Left hindlimb (tissue), 1 donor: ENCODE measurements around the gene TRIM33.
A peak's percentile ranks its signal among the peaks of the same experiment; 100 is the strongest.
"Not testable (repeated sequence)": the region's sequence is repeated elsewhere in the genome, so short reads cannot be mapped to it uniquely, and the experiment has no call there.

Source experiments
- DNase-seq: peaks from one replicate; pipeline ENCODE4 v3.0.0-alpha.2; 2018

The TRIM33 gene

DNA sequence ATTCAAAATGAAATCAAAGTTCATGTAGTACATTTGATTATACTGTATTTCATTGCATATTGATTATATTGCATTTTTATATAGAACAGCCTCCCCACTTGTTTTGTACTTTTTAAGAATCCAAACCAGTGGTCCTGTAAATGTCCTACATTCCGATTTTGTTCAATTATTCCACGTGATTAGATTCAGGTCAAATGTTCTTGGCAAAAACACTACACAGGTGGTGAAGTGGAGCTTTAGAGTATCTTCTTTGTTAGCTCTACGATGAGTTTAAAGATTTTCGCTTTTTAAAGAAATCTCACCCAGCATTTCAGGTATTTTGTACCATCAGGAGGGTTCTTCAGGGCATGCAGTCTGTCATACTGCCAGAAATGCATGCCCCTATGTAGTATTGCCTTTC, 120.6 kb downstream of the TRIM33 start:
- DNase-seq = no peak

DNA sequence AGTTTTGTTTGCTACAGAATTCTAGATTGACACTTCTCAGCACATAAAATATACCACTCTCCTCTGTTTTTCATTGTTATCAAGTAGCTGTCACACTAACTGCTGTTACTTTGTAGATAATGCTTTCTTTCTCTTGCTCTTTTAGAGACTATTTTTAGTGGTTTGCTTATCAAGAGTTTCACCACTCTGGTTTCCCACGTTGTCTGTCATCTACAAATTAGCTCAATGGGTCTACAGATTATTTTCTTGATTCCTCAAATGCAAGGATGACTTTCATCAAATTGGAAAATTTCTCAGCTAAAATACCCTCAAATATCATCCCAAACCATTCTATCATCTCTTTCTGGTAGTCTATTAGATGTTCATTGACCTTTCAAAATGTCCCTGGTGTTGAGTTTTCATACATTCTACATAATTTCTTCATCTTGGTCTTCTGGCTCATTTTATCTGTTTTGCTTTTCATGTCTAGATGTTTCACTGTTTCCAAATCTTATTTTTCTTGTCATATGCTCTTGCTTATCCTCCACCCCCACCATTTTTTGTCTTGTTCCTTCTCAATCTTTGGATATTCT, 122.5 kb downstream of the TRIM33 start:
- DNase-seq = no peak

DNA sequence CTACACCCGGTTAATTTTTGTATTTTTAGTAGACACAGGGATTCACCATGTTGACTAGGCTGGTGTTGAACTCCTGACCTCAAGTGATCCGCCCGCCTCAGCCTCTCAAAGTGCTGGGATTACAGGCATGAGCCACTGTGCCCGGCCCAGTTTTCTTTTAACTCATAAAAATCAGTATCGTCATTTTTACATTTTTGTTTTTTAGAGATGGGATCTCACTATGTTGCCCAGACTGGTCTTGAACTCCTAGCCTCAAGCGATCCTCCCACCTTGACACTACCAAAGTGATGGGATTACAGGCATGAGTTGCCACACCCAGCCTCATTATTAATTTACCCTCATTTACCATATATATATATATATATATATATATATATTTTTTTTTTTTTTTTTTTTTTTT, 123.4 kb downstream of the TRIM33 start:
- DNase-seq = not testable (repeated sequence)

DNA sequence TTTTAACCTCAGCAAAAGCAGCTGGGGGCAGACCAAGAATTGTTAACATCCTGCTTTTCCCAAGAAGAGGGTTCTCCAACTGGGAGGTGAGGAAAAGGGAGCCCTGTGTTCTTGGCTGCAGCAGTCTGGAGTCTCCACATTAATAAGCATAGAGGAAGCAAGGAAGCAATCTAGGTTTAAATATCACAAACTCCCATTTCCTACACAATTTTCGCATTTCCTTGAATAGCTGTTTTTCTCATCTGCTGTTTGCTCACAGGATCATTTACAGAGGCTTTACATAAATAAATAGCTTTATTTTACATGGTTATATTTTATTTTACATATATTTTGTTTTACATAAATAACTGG, 124.0 kb downstream of the TRIM33 start:
- no peak for DNase-seq

DNA sequence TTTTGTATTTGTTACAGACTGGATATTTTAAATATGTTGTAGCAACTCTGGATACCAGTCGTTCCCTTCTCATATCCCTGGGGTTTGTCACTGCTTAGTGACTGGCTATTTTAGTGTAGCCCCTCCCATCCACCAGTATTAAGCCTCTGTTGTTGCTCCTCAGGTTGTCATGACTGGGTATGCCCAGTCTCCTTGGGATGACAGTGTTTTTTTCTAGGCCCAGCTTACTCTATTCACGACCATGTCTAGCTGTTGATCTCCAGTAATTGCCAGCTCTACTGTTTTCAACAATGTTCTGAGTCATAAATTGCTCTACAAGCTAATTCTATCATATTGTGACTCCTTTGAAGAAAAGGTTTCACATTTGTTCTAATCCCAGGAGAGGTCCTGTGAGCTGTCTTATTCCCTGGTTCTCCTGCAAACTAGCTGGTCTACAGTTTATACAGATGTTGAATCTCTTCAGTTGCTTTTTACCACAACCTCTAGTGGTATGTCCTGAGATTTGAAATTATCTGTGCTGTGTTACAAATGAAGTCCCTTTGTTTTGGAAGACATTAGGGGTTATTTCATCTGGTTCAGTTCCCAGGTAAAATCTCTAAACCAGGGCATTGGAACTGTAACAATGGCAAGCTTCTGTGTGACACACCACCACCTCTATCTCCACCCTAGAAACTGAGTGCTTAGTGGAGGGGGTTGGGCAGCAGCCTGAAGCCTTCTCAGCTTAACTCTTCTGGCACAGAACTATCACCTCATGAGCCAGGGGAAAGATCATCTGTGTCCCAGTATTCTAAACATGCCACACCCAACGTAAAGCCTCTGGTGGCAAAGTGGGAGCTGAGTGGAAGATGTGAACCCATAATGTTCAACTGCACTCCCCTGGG, 124.6 kb downstream of the TRIM33 start:
- no peak for DNase-seq

DNA sequence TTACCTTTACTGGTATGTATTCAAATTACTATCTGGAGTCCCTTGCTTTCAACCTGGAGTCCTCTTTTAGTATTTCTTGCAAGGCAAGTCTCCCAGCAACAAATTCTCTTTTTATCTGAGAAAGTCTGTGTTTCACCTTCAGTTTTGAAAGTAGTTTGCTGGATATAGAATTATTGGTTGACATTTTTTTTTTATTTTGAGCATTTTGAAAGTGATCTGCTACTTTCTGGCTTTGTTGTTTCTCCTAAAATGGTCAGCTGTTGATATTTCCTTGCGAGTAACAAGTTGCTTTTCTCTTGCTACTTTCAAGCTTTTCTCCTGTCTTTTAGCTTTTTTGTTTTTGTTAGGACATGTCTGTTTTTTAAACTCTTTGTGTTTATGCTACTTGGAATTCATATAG, 126.1 kb downstream of the TRIM33 start:
- DNase-seq = no peak

DNA sequence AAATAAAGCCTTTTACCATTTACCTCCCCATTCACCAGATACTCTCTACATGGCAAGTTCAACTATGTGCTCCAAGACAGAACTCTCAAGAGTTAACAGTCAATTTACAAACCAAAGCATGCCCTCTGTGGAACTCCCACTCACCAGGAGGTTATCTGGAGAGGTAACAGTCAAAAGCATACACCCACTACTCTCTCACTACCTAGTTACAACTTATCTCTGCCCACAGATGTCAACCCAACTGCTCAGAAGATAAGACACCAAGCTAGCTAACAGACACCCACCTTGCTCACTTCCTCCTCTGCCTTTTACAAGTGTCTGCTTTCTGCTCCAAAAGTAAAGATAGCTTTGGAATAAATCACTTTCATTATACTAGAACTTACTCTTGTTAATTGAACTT, 131.0 kb downstream of the TRIM33 start:
- no peak for DNase-seq

DNA sequence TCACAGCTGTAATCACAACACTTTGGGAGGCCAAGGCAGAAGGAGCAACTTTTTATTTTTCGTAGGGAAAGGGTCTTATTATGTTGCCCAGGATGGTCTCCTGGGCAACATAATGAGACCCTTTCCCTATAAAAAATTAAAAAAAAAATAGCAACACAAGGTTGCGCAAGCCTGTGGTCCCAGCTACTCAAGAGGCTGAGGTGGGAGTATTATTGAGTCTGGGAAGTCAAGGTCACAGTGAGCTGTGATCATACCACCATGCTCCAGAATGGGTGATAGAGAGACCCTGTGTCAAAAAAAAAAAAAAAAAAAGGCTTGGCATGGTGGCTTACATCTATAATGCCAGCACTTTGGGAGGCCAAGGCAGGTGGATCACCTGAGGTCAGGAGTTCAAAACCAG, 131.6 kb downstream of the TRIM33 start:
- no peak for DNase-seq

DNA sequence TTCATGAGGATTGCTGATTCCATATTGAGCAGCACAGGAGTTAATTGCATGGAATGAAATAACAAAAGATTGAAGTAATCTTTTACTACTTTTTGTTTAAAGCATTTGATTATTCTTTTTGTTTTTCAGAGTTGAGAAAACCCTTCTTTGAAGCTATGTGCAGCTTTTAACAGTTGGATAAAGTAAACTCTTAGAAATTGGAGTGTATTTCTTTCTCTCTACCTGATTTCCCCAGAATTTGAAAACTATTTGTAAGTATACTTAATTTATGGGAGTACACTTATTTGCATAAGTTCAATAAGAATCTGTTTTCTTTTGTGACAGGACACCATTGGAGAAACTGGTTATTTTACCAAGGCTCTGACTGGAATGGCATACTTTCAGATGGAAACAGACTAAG, 133.6 kb downstream of the TRIM33 start:
- DNase-seq = no peak

DNA sequence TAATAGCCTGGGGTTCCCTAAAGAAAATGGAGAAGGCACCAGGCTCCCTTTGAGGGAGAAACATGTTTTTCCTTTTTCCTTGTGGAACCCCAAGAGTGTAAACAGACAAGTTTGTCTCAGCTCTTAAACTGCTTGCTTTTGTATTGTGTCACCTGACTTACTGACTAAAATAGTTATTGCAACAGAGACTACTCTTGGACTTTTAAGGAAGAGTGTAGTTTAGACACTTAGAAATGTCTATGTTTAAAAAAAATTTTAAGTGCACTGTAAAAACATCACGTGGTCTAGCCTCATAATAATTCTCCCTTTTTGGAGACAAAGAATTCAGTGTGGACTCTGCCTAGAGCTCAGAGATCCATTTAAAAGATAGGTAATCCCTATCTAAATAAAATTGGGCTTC, 141.1 kb downstream of the TRIM33 start:
- DNase-seq = no peak

DNA sequence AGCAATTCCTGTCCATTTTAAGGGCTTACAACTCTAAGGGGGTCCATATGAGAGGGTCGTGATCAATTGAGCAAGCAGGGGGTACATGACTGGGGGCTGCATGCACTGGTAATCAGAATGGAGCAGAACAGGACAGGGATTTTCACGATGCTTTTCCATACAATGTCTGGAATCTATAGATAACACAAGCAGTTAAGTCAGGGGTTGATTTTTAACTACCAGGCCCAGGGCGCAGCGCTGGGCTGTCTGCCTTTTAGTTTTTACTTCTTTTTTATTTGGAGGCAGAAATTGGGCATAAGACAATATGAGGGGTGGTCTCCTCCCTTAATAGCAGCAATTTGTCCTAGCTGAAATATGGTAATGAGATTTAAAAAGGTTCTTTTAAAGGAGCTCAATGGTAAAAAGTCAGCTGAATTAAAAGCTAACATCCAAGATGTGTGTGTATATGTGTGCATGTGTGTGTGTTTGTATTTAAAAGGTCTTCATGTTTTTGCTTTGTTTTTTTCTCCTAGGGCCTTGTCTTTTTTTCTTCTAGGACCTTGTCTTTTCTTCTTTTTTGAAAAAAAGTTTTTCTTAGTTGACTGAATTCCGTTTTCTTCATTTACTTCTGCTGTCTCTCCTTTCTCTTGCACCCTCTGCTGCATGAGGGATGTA, 141.6 kb downstream of the TRIM33 start:
- not testable (repeated sequence) for DNase-seq

DNA sequence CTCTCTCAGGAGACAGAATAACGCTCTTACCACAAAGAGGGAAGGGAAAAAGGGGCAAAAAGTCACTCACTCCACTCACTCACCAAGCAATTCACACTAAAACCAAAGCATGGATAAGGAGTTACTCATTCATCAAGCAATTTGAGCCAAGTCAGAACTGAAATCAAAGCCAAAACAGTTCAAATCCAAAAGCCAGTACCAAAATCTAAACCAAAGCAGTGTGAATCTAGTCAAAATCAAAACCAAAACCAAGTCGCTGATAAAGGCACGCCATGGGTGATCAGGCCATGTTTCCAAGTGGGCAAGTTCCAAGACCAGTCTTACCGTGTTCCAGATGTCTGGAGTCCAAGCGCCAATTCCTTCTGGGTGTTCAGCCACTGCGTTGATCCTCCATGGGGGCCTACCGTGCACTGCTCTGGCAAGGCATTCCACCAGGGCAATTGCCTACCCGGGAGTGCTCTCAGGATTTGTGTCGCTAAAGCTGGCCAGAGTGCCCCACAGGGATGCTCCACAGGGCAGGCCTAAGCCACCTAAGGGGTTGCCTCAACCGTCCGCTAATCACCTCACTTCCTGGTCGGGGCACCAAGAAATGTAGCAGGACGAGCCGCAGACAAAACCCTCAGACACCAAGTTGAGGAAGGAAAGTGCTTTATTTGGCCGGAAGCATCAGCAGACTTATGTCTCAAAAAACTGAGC, 142.3 kb downstream of the TRIM33 start:
- no peak for DNase-seq

DNA sequence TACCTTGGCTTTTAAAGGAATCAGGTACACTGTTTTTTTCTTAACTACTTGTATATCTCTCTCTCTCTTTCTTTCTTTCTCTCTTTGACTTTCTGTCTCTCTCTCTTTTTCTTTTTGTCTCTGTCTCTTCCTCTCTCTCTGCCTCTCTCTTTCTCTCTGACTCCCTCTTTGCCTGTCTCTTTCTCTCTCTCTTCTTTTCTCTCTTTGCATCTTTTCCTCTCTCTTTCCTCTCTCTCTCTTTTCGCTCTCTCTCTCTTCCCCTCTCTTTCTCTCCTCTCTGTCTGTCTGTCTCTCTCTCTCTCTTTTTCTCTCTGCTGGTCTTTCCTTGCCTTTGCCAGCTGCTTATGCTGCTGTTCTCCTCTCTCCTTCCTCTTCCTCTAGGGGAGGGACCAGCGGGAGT, 143.2 kb downstream of the TRIM33 start:
- no peak for DNase-seq

DNA sequence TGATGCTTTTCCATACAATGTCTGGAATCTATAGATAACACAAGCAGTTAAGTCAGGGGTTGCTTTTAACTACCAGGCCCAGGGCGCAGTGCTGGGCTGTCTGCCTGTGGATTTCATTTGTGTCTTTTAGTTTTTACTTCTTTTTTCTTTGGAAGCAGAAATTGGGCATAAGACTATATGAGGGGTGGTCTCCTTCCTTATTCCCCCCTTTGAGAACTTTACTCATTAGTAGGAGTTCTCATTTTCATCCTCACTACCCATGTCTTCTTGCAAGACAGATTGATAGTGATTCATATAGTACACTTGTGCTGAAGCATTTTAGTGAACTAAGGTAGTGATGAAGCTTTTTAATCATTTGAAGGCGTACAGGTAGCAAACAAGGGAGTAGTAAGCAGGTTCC, 147.8 kb downstream of the TRIM33 start:
- DNase-seq = not testable (repeated sequence)

DNA sequence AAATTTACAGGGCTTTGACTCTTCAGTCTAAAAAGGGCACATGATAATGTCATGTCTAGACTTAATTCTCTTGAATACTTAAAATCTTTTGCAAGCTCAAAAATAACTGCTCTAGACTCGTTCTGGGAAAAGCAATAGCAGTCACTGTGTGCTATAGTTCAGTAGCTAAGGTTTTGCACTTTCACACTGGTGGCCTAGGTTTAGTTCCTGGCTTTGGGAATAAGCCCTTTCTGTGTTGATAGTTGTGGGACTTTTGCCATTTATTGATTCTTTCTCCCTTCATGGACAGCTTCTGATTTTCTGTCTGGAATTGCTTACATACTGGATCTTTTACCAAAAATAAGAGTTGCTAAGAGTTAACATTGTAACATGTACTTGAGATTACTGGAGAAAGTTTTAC, 151.2 kb downstream of the TRIM33 start:
- DNase-seq = no peak

DNA sequence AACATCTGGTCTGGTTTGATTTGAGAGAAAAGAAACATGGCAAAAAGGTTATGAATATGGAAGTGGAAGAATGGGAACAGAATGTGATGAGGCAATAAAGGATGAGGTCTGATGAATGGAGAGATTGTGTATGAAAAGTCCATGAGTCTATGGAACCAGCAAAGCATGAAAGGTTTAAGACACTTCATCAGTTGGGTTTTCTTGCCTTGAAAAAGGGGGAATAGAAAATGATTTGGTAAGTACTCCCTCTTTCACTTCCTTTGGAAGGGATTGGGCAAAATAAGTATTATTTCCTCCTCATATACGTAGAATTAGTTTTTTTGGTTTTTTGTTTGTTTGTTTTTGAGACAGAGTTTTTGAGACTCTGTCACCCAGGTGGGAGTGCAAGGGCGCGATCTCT, 155.8 kb downstream of the TRIM33 start:
- DNase-seq = no peak

DNA sequence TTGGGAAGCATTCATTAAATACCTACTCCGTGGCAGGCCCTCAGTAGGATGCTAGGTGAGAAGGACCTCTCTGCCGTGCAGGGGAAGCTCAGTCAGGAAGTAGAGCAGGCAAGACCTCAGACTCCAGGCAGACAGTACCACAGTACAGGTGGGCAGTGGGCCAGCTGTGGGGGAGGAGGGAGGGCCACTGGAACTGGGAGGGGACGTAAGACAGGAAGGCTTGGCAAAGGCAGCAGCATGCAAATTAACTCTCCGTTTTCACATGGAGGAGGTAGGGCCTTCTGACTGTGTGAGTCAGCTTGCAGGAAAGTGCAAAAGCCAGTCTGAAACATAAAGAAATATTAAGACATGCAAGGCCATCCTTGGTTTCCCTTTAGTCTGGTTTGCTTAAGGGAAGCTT, 157.7 kb downstream of the TRIM33 start:
- DNase-seq = peak; percentile 82

DNA sequence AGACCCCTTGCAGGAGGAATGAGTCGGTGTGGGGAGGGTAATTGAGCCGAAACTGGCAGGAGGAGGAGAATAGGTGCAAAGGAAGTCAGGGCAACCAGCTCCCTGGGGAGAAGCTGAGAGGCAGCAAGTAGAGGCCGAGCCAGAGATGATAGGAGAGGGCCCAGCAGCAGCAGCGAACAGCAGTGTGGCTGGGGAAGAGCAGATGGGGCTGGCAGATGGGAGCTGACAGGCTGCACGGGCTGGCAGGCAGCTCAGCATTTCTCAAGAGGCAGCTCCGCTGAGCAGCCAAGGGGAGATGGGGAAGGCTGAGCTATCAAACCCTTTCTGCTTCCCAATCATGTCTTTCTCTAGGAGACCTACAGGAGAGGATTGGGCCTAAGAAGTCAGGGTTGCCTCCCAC, 158.2 kb downstream of the TRIM33 start:
- no peak for DNase-seq

DNA sequence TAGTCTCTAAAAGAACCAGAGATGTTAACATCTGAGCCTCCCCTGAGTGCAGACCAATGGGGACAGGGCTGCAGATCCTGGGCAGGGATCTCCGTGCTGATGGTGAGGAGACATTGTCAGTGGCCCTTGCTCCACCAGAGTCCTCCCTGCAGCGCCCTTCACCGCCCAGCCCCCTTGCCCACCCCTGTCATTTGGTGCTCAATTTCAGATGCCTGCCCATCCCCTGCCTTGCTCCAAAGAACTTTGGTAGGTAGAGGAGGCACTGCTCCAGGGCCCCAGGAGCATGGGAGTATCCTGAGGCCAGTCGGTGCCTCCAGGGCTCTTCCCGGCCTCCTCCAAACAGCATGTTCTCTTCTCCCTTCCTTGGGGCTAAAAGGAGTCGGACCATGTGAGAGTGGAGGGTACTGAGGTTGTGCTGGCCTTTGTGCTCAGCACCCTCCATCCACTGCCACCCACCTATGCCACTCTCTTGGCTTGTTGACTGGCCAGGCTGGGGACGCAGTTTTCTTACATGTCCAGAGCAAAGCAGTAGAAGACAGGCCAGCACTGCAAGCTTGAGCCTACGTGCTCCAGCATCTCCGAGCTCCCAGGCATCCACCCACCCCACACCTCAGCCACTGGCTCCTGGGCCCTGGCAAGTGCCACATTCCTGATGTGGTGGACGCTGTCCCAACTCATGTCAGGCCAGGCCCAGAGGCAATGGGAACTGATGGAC, 160.1 kb downstream of the TRIM33 start:
- DNase-seq = no peak

DNA sequence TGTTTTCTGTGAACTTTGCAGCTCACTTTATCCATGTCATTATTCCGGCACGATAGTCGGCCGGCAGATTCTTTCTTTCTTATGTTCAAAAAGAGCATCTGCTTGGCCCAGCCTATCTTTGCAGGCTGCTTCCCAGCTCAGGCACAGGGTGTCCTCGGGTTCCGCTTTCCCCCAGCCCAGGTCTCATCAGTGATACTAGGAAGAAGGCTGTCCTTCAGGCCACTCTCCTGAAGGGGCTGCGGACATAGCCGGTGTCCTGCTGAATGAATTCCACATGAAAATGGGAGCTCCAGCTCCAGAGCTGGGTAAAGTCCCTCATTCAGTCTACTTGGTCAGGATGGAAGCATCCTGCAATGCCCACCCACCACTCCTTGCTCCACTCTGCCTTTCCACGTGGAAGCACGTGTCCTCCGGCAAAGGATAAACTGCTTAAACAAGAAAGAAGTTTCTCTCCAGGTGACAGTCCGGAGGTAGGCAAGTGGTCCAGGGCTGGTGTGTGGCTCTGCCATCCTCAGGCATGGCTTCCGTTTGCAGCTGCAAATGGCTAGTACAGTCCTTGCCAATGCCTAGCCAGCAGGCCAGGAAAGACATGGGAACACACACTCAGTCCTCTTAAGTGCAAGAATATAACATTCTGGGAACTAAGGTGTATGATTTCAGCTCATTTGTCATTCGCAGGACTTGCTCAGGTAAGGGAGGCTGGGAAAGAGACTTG, 161.0 kb downstream of the TRIM33 start:
- DNase-seq = no peak

DNA sequence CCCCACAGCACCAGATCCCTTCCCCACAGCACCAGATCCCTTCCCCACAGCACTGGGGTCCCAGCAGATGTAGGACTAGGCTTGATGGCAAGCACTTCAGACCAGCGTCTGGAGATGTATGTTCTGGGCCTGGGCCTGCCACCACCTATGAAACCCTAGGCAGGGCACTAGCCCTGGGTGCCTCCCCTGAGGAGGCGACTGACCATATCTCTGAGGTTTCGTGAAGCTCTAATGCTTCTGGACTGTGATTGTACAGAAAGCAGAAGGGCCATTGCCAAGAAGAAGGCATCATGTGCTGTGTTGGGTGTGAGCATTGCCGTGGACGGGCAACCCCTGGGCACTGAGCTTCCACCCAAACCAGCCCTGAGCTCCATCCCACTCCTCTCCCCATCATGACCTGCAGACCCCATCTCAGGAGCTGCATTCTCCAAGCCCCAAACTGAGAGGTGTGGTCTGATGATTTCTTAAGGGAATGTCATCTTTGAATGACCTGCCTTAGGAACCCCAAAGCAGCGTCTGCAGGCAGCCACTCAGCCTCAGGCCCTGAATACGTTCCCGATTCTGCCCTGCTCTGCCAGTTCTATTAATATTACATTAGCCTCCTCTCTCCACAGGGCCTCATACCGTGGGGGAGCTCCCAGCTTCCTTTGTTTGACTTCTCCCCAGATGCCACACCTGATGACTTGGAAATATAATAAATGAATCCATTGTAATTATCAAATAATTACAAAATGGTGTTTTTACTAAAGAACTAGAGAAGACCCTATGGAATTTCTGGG, 163.4 kb downstream of the TRIM33 start:
- no peak for DNase-seq
